Adipose tissue (tissue), 3 donors: ENCODE data around the gene TMEM94. TPM values are rescaled to one million over a fixed set of nuclear protein-coding genes. Genes with fewer than 3 reads are reported as not detected.
A peak's percentile ranks its signal among the peaks of the same experiment; 100 is the strongest.
"Not testable (repeated sequence)": the region's sequence is repeated elsewhere in the genome, so short reads cannot be mapped to it uniquely, and the experiment has no call there.

Source experiments
- H3K27ac ChIP-seq: one replicate; pipeline ENCODE4 v1.5.1; 2013; ENCODE audit warnings: low read depth, low read length
- WGBS, 3 donors: extraction: QIAGEN DNeasy Blood & Tissue Kit; methylation state at CpG; one replicate each; pipeline ENCODE4 v1.1.7; 2013; 5-methylcytosine and 5-hydroxymethylcytosine counted together
- polyA plus RNA-seq, 3 donors: library from polyadenylated mRNA; stranded (reverse); fragments of 200-250 nt; gene quantifications; one replicate each; pipeline ENCODE4 v1.2.3, GENCODE V29; 2013
- donor health status: healthy with polysubstance abuse.
- donor health status: Bipolar disorder and iron deficiency.
- donor health status: healthy.

TMEM94 gene
- polyA plus RNA-seq, 3 donors = 26.3 to 63.5 (median 47.1) TPM

- no peak overlapping the region for H3K27ac ChIP-seq
- 79 to 82% (median 80%) methylated on average over 4 of the region's 4 CpGs for WGBS, 3 donors
Measured at GRCh38 chr17:75442168-75443103, 14.0 kb upstream of the TMEM94 start.

- H3K27ac ChIP-seq = no peak overlapping the region
- 77 to 80% (median 79%) methylated on average over 3 of the region's 3 CpGs for WGBS, 3 donors
Measured at GRCh38 chr17:75445296-75445695, 11.1 kb upstream of the TMEM94 start.

- H3K27ac ChIP-seq = not testable (repeated sequence)
- 94 to 96% (median 95%) methylated on average over 5 to 6 of the region's 6 CpGs for WGBS, 3 donors
Measured at GRCh38 chr17:75445896-75446295, 10.5 kb upstream of the TMEM94 start.

- WGBS, 3 donors = 78 to 83% (median 81%) methylated on average over 17 of the region's 17 CpGs
Measured at GRCh38 chr17:75447951-75448856, 8.2 kb upstream of the TMEM94 start.

GRCh38 chr17:75450270-75450669 is 6.2 kb upstream of the TMEM94 start:
- H3K27ac ChIP-seq = no peak overlapping the region
- WGBS, 3 donors = 82 to 89% (median 88%) methylated on average over 4 of the region's 4 CpGs

More at GRCh38 chr17:75447951-75448856, 8.2 kb upstream of the TMEM94 start:
- no peak overlapping the region for H3K27ac ChIP-seq

GRCh38 chr17:75454193-75454592 is 2.2 kb upstream of the TMEM94 start:
- no peak overlapping the region for H3K27ac ChIP-seq

GRCh38 chr17:75454672-75455071 is 1.8 kb upstream of the TMEM94 start:
- H3K27ac ChIP-seq = not testable (repeated sequence)
- WGBS, 3 donors = 97 to 99% (median 97%) methylated on average over 3 of the region's 3 CpGs

- 3 to 6% (median 4%) methylated on average over 13 of the region's 13 CpGs for WGBS, 3 donors
- H3K27ac ChIP-seq = peak overlapping the region; percentile 40
Measured at GRCh38 chr17:75456039-75456416, 407 bp upstream of the TMEM94 start.

GRCh38 chr17:75457047-75457654 is 716 bp downstream of the TMEM94 start:
- WGBS, 3 donors = 1 to 2% (median 1%) methylated on average over 38 of the region's 38 CpGs

GRCh38 chr17:75459246-75459589 is 2.8 kb downstream of the TMEM94 start:
- H3K27ac ChIP-seq = no peak overlapping the region
- 46 to 82% (median 70%) methylated on average over 1 of the region's 1 CpG for WGBS, 3 donors

More at GRCh38 chr17:75457047-75457654, 716 bp downstream of the TMEM94 start:
- H3K27ac ChIP-seq = no peak overlapping the region

- 53 to 71% (median 58%) methylated on average over 9 of the region's 9 CpGs for WGBS, 3 donors
Measured at GRCh38 chr17:75459590-75460267, 3.3 kb downstream of the TMEM94 start.

GRCh38 chr17:75460295-75460694 is 3.9 kb downstream of the TMEM94 start:
- H3K27ac ChIP-seq = no peak overlapping the region

More at GRCh38 chr17:75459590-75460267, 3.3 kb downstream of the TMEM94 start:
- no peak overlapping the region for H3K27ac ChIP-seq

GRCh38 chr17:75463603-75464002 is 7.2 kb downstream of the TMEM94 start:
- no peak overlapping the region for H3K27ac ChIP-seq
- WGBS, 3 donors = 82 to 97% (median 94%) methylated on average over 2 of the region's 2 CpGs

More at GRCh38 chr17:75460295-75460694, 3.9 kb downstream of the TMEM94 start:
- WGBS, 3 donors = 63 to 96% (median 85%) methylated on average over 4 of the region's 4 CpGs

GRCh38 chr17:75465039-75465438 is 8.6 kb downstream of the TMEM94 start:
- 92 to 96% (median 94%) methylated on average over 6 of the region's 6 CpGs for WGBS, 3 donors
- H3K27ac ChIP-seq = no peak overlapping the region

GRCh38 chr17:75468291-75468754 is 11.9 kb downstream of the TMEM94 start:
- H3K27ac ChIP-seq = no peak overlapping the region
- 63 to 78% (median 66%) methylated on average over 8 of the region's 8 CpGs for WGBS, 3 donors

GRCh38 chr17:75468779-75469373 is 12.4 kb downstream of the TMEM94 start:
- no peak overlapping the region for H3K27ac ChIP-seq
- 85 to 91% (median 88%) methylated on average over 13 of the region's 13 CpGs for WGBS, 3 donors

GRCh38 chr17:75471207-75471606 is 14.8 kb downstream of the TMEM94 start:
- H3K27ac ChIP-seq = no peak overlapping the region
- WGBS, 3 donors = 90 to 96% (median 93%) methylated on average over 6 of the region's 6 CpGs

- no peak overlapping the region for H3K27ac ChIP-seq
- WGBS, 3 donors = 67 to 79% (median 69%) methylated on average over 4 of the region's 4 CpGs
Measured at GRCh38 chr17:75472119-75472518, 15.7 kb downstream of the TMEM94 start.
